Astrocyte (in vitro differentiated cells and primary cell): Measurements from ENCODE around the gene MRGPRF. TPM values are rescaled to one million over a fixed set of nuclear protein-coding genes. Genes with fewer than 3 reads are reported as not detected.
A peak's percentile ranks its signal among the peaks of the same experiment; 100 is the strongest.

Source experiments
- DNase-seq: peaks from one replicate; pipeline ENCODE4 v3.0.0-alpha.2; 2010; ENCODE audit warnings: low read depth
- FAIRE-seq: peaks from 2 replicates; lab custom pipeline; 2011; peaks lifted over from hg19 to GRCh38; lab: Jason Lieb, UNC
- H2AFZ ChIP-seq: 2 replicates; pipeline ENCODE4 v1.6.0; 2012; ENCODE audit warnings: low read depth, low read length, inconsistent platforms
- H3K27ac ChIP-seq: 2 replicates; pipeline ENCODE4 v1.5.1; 2011; ENCODE audit warnings: low read depth, low read length, inconsistent platforms
- H3K27me3 ChIP-seq: 2 replicates; pipeline ENCODE4 v1.6.0; 2011; ENCODE audit warnings: low read length, inconsistent platforms; ENCODE audit not compliant: insufficient read depth
- H3K36me3 ChIP-seq: 2 replicates; pipeline ENCODE4 v1.5.1; 2011; ENCODE audit warnings: low read length, inconsistent platforms; ENCODE audit not compliant: insufficient read depth
- H3K4me1 ChIP-seq: 2 replicates; pipeline ENCODE4 v1.5.1; 2011; ENCODE audit warnings: low read length, inconsistent platforms; ENCODE audit not compliant: insufficient read depth
- H3K4me2 ChIP-seq: 2 replicates; pipeline ENCODE4 v1.6.0; 2012; ENCODE audit warnings: low read length, inconsistent platforms
- H3K4me3 ChIP-seq: 2 replicates; pipeline ENCODE4 v1.5.1; 2011; ENCODE audit warnings: low read depth, mild to moderate bottlenecking, low read length, inconsistent platforms; ENCODE audit not compliant: insufficient read depth
- H3K79me2 ChIP-seq: 2 replicates; pipeline ENCODE4 v1.6.0; 2012; ENCODE audit warnings: mild to moderate bottlenecking, low read length, inconsistent platforms; ENCODE audit not compliant: insufficient read depth
- H3K9ac ChIP-seq: 2 replicates; pipeline ENCODE4 v1.6.0; 2012; ENCODE audit warnings: mild to moderate bottlenecking, low read length, inconsistent platforms
- H3K9me3 ChIP-seq: 2 replicates; pipeline ENCODE4 v1.5.1; 2012; ENCODE audit warnings: low read depth, mild to moderate bottlenecking, low read length, inconsistent platforms; ENCODE audit not compliant: insufficient read depth
- H4K20me1 ChIP-seq: 2 replicates; pipeline ENCODE4 v1.6.0; 2012; ENCODE audit warnings: low read length, inconsistent platforms; ENCODE audit not compliant: insufficient read depth
- H3K27ac Mint-ChIP-seq: one replicate; pipeline ENCODE4 v1.8.0; 2021; ENCODE audit warnings: mild to moderate bottlenecking, mixed read lengths; ENCODE audit not compliant: unreplicated experiment
- H3K27me3 Mint-ChIP-seq: one replicate; pipeline ENCODE4 v1.8.0; 2021; ENCODE audit warnings: low read depth, mixed read lengths; ENCODE audit not compliant: unreplicated experiment
- H3K36me3 Mint-ChIP-seq: one replicate; pipeline ENCODE4 v1.8.0; 2021; ENCODE audit warnings: low read depth, mixed read lengths; ENCODE audit not compliant: unreplicated experiment
- H3K4me1 Mint-ChIP-seq: one replicate; pipeline ENCODE4 v1.8.0; 2021; ENCODE audit warnings: low read depth, mixed read lengths; ENCODE audit not compliant: unreplicated experiment
- H3K4me3 Mint-ChIP-seq: one replicate; pipeline ENCODE4 v1.8.0; 2021; ENCODE audit warnings: mild to moderate bottlenecking, moderate library complexity, mixed read lengths; ENCODE audit not compliant: unreplicated experiment
- H3K9me3 Mint-ChIP-seq: one replicate; pipeline ENCODE4 v1.8.0; 2021; ENCODE audit warnings: mild to moderate bottlenecking, mixed read lengths; ENCODE audit not compliant: unreplicated experiment
- CTCF ChIP-seq: IDR thresholded peaks from 2 replicates; pipeline ENCODE4 v1.5.1; 2011; ENCODE audit warnings: low read depth, mild to moderate bottlenecking, inconsistent platforms, low read length, moderate library complexity; ENCODE audit not compliant: insufficient read depth
- EZH2 ChIP-seq: IDR thresholded peaks from 2 replicates; pipeline ENCODE4 v1.6.1; 2012; ENCODE audit warnings: mild to moderate bottlenecking, low read length, inconsistent platforms; ENCODE audit not compliant: insufficient read depth
- total RNA-seq: library from RNA; stranded (reverse); gene quantifications from 2 replicates; pipeline ENCODE4 v1.2.1, GENCODE V29; 2021

Gene MRGPRF
- total RNA-seq, 1 donor from 2014 or later: 4.1 TPM

GRCh38 chr11:69032833-69033232 lies 19.8 kb upstream of the MRGPRF start:
- no peak overlapping the region for H3K4me3 ChIP-seq
- no peaks in the 10 kb centered on the region for H3K36me3 Mint-ChIP-seq
- H3K36me3 ChIP-seq: no peaks in the 10 kb centered on the region
- no peaks in the 10 kb centered on the region for H3K9me3 Mint-ChIP-seq
- H3K9ac ChIP-seq: no peak overlapping the region
- no peaks in the 10 kb centered on the region for H4K20me1 ChIP-seq
- peaks cover 6% of the 10 kb centered on the region for H3K4me1 ChIP-seq
- H3K4me2 ChIP-seq: no peak overlapping the region
- H3K27me3 ChIP-seq: no peaks in the 10 kb centered on the region
- DNase-seq (no peak), FAIRE-seq (no peak)
- H3K4me1 Mint-ChIP-seq: peaks cover 3% of the 10 kb centered on the region
- no peaks in the 10 kb centered on the region for H3K79me2 ChIP-seq
- no peak overlapping the region for H2AFZ ChIP-seq
- H3K27me3 Mint-ChIP-seq: peaks cover 26% of the 10 kb centered on the region
- no peak overlapping the region for H3K27ac ChIP-seq
- TF ChIP-seq CTCF (no peak), EZH2 (no peak)
- no peak overlapping the region for H3K4me3 Mint-ChIP-seq
- H3K27ac Mint-ChIP-seq: no peak overlapping the region
- H3K9me3 ChIP-seq: no peaks in the 10 kb centered on the region

- H3K36me3 Mint-ChIP-seq: no peaks in the 10 kb centered on the region
- FAIRE-seq: peak; percentile 43
- TF ChIP-seq CTCF (no peak), EZH2 (no peak)
- peaks cover 1% of the 10 kb centered on the region for H3K4me1 Mint-ChIP-seq
- H3K27me3 ChIP-seq: no peaks in the 10 kb centered on the region
- DNase-seq: no peak
- no peak overlapping the region for H2AFZ ChIP-seq
- no peak overlapping the region for H3K27ac ChIP-seq
- H3K4me3 ChIP-seq: no peak overlapping the region
- H3K9me3 ChIP-seq: no peaks in the 10 kb centered on the region
- no peaks in the 10 kb centered on the region for H3K79me2 ChIP-seq
- no peaks in the 10 kb centered on the region for H3K9me3 Mint-ChIP-seq
- H3K36me3 ChIP-seq: no peaks in the 10 kb centered on the region
- no peak overlapping the region for H3K27ac Mint-ChIP-seq
- H4K20me1 ChIP-seq: no peaks in the 10 kb centered on the region
- peaks cover 31% of the 10 kb centered on the region for H3K27me3 Mint-ChIP-seq
- no peak overlapping the region for H3K4me2 ChIP-seq
- H3K9ac ChIP-seq: no peak overlapping the region
- no peaks in the 10 kb centered on the region for H3K4me1 ChIP-seq
- no peak overlapping the region for H3K4me3 Mint-ChIP-seq
Measured at GRCh38 chr11:69030301-69030700, 17.3 kb upstream of the MRGPRF start.

- DNase-seq (no peak), FAIRE-seq (no peak)
- Mint-ChIP-seq H3K36me3 (no peaks in the 10 kb centered on the region), H3K27ac (no peak overlapping the region), H3K4me3 (no peak overlapping the region), H3K27me3 (peaks cover 30% of the 10 kb centered on the region), H3K9me3 (no peaks in the 10 kb centered on the region), H3K4me1 (no peaks in the 10 kb centered on the region)
- H3K4me1 ChIP-seq: no peaks in the 10 kb centered on the region
- H3K36me3 ChIP-seq: no peaks in the 10 kb centered on the region
- H3K9ac ChIP-seq: no peak overlapping the region
- no peaks in the 10 kb centered on the region for H3K9me3 ChIP-seq
- no peak overlapping the region for H3K4me3 ChIP-seq
- H3K27me3 ChIP-seq: no peaks in the 10 kb centered on the region
- no peak overlapping the region for H3K27ac ChIP-seq
- no peaks in the 10 kb centered on the region for H3K79me2 ChIP-seq
- no peak overlapping the region for H3K4me2 ChIP-seq
- TF ChIP-seq EZH2 (no peak), CTCF (no peak)
- no peaks in the 10 kb centered on the region for H4K20me1 ChIP-seq
- no peak overlapping the region for H2AFZ ChIP-seq
Measured at GRCh38 chr11:69027704-69028372, 14.8 kb upstream of the MRGPRF start.
